ENCODE results near the gene WDR75. TPM values are rescaled to one million over a fixed set of nuclear protein-coding genes. Genes with fewer than 3 reads are reported as not detected.

WDR75 gene
- total and polyA plus RNA-seq, 2 of the 13 experiments (the other 11 are each of a cell fraction or from before 2014, with no cell fraction given): 63.0 to 74.1 TPM

DNA sequence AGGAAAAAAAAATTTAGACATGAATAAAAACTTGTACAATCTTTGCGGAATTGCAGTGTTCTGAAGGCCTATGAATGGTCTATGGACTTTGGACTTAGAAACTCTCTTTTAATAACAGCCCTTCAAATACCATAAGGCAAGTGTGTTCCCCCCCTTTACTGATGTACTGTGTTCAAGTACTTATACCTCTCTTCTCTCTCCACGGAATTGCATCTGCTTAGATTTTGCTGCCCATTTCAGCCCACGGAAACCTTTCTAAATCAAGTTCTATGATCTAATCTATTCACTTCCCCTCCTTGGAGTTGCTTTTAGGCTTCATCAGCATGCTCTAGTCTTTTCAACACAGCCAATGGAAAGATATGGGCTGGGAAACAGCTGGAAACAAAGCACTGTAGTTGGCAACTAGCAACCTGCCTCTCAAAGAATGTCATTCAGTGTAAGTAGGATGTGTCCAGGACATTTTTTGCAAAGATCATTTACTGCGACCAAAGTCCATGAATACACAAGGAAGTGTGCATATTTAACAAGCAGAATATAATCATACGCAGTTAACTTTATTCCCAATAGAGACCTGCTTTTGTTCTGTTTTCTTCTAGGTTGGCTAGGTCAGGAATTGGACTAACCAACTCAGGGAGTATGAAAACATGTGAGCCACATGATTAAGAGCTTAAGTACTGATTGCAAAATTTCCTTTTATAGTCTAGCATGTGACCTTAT, 81.3 kb downstream of the WDR75 start (continued):
- TF ChIP-seq, protein P1, sequence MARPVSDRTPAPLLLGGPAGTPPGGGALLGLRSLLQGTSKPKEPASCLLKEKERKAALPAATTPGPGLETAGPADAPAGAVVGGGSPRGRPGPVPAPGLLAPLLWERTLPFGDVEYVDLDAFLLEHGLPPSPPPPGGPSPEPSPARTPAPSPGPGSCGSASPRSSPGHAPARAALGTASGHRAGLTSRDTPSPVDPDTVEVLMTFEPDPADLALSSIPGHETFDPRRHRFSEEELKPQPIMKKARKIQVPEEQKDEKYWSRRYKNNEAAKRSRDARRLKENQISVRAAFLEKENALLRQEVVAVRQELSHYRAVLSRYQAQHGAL (CRISPR knock-in tag; IDR thresholded peaks at IDR 0.05; ENCODE audit: not compliant biosample characterization): no peak
- TF ChIP-seq GLI4 (CRISPR knock-in tag; IDR thresholded peaks at IDR 0.05; ENCODE audit: borderline replicate concordance): no peak
- no peak for TF ChIP-seq FOXJ3 (CRISPR knock-in tag; IDR thresholded peaks at IDR 0.05; ENCODE audit: borderline replicate concordance)
- no peak for TF ChIP-seq ZNF34 (CRISPR knock-in tag; IDR thresholded peaks at IDR 0.05; ENCODE audit: borderline replicate concordance)
- no peak for TF ChIP-seq ZNF883 (CRISPR knock-in tag; IDR thresholded peaks at IDR 0.05; ENCODE audit: not compliant biosample characterization)
- TF ChIP-seq ZNF629 (CRISPR knock-in tag; conservative IDR thresholded peaks at IDR 0.05): no peak
- TF ChIP-seq, protein P2, sequence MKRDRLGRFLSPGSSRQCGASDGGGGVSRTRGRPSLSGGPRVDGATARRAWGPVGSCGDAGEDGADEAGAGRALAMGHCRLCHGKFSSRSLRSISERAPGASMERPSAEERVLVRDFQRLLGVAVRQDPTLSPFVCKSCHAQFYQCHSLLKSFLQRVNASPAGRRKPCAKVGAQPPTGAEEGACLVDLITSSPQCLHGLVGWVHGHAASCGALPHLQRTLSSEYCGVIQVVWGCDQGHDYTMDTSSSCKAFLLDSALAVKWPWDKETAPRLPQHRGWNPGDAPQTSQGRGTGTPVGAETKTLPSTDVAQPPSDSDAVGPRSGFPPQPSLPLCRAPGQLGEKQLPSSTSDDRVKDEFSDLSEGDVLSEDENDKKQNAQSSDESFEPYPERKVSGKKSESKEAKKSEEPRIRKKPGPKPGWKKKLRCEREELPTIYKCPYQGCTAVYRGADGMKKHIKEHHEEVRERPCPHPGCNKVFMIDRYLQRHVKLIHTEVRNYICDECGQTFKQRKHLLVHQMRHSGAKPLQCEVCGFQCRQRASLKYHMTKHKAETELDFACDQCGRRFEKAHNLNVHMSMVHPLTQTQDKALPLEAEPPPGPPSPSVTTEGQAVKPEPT (CRISPR knock-in tag; IDR thresholded peaks at IDR 0.05; ENCODE audit: low read depth): no peak
- no peak for TF ChIP-seq ZNF83 (CRISPR knock-in tag; IDR thresholded peaks at IDR 0.05; ENCODE audit: borderline replicate concordance)
- TF ChIP-seq, protein P3, sequence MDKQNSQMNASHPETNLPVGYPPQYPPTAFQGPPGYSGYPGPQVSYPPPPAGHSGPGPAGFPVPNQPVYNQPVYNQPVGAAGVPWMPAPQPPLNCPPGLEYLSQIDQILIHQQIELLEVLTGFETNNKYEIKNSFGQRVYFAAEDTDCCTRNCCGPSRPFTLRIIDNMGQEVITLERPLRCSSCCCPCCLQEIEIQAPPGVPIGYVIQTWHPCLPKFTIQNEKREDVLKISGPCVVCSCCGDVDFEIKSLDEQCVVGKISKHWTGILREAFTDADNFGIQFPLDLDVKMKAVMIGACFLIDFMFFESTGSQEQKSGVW (CRISPR knock-in tag; IDR thresholded peaks at IDR 0.05; ENCODE audit: borderline replicate concordance): no peak
- TF ChIP-seq, protein P4, sequence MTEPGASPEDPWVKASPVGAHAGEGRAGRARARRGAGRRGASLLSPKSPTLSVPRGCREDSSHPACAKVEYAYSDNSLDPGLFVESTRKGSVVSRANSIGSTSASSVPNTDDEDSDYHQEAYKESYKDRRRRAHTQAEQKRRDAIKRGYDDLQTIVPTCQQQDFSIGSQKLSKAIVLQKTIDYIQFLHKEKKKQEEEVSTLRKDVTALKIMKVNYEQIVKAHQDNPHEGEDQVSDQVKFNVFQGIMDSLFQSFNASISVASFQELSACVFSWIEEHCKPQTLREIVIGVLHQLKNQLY (CRISPR knock-in tag; IDR thresholded peaks at IDR 0.05): peak; percentile 46; the same call in 1 of the 2 replicates
- TF ChIP-seq ZNF768 (CRISPR knock-in tag; IDR thresholded peaks at IDR 0.05): no peak
- no peak for TF ChIP-seq ZNF749 (CRISPR knock-in tag; IDR thresholded peaks at IDR 0.05; ENCODE audit: borderline replicate concordance)
- TF ChIP-seq NFIC (IDR thresholded peaks at IDR 0.05; ENCODE audit: low read length): peak; percentile 40; the same call in 1 of the 2 replicates
- TF ChIP-seq, protein P5, sequence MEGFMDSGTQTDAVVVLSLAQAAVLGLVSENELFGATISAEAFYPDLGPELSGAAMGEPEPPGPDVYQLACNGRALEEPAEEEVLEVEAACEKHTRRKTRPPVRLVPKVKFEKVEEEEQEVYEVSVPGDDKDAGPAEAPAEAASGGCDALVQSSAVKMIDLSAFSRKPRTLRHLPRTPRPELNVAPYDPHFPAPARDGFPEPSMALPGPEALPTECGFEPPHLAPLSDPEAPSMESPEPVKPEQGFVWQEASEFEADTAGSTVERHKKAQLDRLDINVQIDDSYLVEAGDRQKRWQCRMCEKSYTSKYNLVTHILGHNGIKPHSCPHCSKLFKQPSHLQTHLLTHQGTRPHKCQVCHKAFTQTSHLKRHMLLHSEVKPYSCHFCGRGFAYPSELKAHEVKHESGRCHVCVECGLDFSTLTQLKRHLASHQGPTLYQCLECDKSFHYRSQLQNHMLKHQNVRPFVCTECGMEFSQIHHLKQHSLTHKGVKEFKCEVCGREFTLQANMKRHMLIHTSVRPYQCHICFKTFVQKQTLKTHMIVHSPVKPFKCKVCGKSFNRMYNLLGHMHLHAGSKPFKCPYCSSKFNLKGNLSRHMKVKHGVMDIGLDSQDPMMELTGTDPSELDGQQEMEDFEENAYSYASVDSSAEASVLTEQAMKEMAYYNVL (CRISPR knock-in tag; IDR thresholded peaks at IDR 0.05; ENCODE audit: borderline replicate concordance): no peak
- TF ChIP-seq, protein P6, sequence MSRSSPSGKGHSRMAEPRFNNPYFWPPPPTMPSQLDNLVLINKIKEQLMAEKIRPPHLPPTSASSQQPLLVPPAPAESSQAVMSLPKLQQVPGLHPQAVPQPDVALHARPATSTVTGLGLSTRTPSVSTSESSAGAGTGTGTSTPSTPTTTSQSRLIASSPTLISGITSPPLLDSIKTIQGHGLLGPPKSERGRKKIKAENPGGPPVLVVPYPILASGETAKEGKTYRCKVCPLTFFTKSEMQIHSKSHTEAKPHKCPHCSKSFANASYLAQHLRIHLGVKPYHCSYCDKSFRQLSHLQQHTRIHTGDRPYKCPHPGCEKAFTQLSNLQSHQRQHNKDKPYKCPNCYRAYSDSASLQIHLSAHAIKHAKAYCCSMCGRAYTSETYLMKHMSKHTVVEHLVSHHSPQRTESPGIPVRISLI (CRISPR knock-in tag; IDR thresholded peaks at IDR 0.05; ENCODE audit: borderline replicate concordance): peak; percentile 41; the same call in 1 of the 2 replicates
- TF ChIP-seq, protein P7, sequence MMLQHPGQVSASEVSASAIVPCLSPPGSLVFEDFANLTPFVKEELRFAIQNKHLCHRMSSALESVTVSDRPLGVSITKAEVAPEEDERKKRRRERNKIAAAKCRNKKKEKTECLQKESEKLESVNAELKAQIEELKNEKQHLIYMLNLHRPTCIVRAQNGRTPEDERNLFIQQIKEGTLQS (CRISPR knock-in tag; IDR thresholded peaks at IDR 0.05): no peak
- TF ChIP-seq ZNF432 (CRISPR knock-in tag; IDR thresholded peaks at IDR 0.05; ENCODE audit: borderline replicate concordance): no peak
- no peak for TF ChIP-seq ZSCAN22 (CRISPR knock-in tag; IDR thresholded peaks at IDR 0.05)
- TF ChIP-seq RARA (CRISPR knock-in tag; IDR thresholded peaks at IDR 0.05): peak; percentile 41; the same call in 1 of the 2 replicates
- TF ChIP-seq, protein P8, sequence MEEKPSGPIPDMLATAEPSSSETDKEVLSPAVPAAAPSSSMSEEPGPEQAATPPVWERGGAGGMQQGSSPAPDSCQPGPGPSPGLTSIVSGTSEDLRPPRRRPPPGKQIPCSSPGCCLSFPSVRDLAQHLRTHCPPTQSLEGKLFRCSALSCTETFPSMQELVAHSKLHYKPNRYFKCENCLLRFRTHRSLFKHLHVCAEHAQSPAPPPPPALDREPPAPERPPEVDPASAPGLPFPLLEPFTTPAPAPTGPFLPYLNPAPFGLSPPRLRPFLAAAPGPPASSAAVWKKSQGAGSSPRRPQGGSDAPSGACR (CRISPR knock-in tag; IDR thresholded peaks at IDR 0.05): no peak
